Activated T-cell treated with anti-CD3 and anti-CD28 coated beads, Interleukin-2, amount 50 U/mL, for 1 hour (primary cell): ENCODE results near the gene DBN1.
"Not testable (repeated sequence)": the region's sequence is repeated elsewhere in the genome, so short reads cannot be mapped to it uniquely, and the experiment has no call there.

Source experiments
- DNase-seq: peaks from one replicate; pipeline ENCODE4 v3.0.0-alpha.2; 2020

DBN1 gene

GRCh38 chr5:177427211-177427822 is 46.1 kb downstream of the DBN1 start:
- no peak for DNase-seq

- DNase-seq: peak; percentile 73
Measured at GRCh38 chr5:177426566-177427210, 46.7 kb downstream of the DBN1 start, which contains the start of gene GRK6. Gene GRK6, plus strand, starts transcription at chr5:177426676. Its CDS starts 170 bp downstream, at chr5:177426846.

- DNase-seq: peak; percentile 97
Measured at GRCh38 chr5:177425801-177426565, 47.5 kb downstream of the DBN1 start.

GRCh38 chr5:177425196-177425800 is 48.1 kb downstream of the DBN1 start:
- no peak for DNase-seq

GRCh38 chr5:177423671-177424070 is 49.8 kb downstream of the DBN1 start:
- no peak for DNase-seq

- DNase-seq: no peak
Measured at GRCh38 chr5:177421062-177421798, 52.2 kb downstream of the DBN1 start.

- not testable (repeated sequence) for DNase-seq
Measured at GRCh38 chr5:177420472-177420871, 53.0 kb downstream of the DBN1 start.

GRCh38 chr5:177419046-177419445 is 54.4 kb downstream of the DBN1 start:
- no peak for DNase-seq

GRCh38 chr5:177417081-177417480 is 56.4 kb downstream of the DBN1 start:
- DNase-seq: not testable (repeated sequence)

- no peak for DNase-seq
Measured at GRCh38 chr5:177414481-177414880, 59.0 kb downstream of the DBN1 start.

GRCh38 chr5:177412603-177413233 is 60.7 kb downstream of the DBN1 start:
- no peak for DNase-seq

GRCh38 chr5:177410575-177410974 is 62.9 kb downstream of the DBN1 start:
- no peak for DNase-seq

GRCh38 chr5:177409043-177409801 is 64.2 kb downstream of the DBN1 start, which contains the start of gene F12:
Gene F12, minus strand, starts transcription at chr5:177409564. Its CDS starts 37 bp downstream, at chr5:177409527.
- no peak for DNase-seq
